Activated naive CD8-positive, alpha-beta T cell treated with anti-CD3 and anti-CD28 coated beads, Interleukin-2, amount 50 U/mL, for 24 hours (primary cell): Measurements from ENCODE around the gene GALNT4.

ENCODE experiments used
- ATAC-seq: fragments of 150-1000 bp; cut with Tn5 transposase; one replicate; pipeline ENCODE4 v1.10.0; 2021
- DNase-seq: peaks from one replicate; pipeline ENCODE4 v3.0.0; 2021
- H3K27ac Mint-ChIP-seq: one replicate; pipeline ENCODE4 v1.8.0; 2021; ENCODE audit warnings: mild to moderate bottlenecking, mixed read lengths
- H3K27me3 Mint-ChIP-seq: one replicate; pipeline ENCODE4 v1.8.0; 2021; ENCODE audit warnings: mixed read lengths
- H3K36me3 Mint-ChIP-seq: one replicate; pipeline ENCODE4 v1.8.0; 2021; ENCODE audit warnings: low read depth, mixed read lengths
- H3K4me1 Mint-ChIP-seq: one replicate; pipeline ENCODE4 v1.8.0; 2021; ENCODE audit warnings: mixed read lengths
- H3K4me3 Mint-ChIP-seq: one replicate; pipeline ENCODE4 v1.8.0; 2021; ENCODE audit warnings: mild to moderate bottlenecking, moderate library complexity, mixed read lengths
- H3K9me3 Mint-ChIP-seq: one replicate; pipeline ENCODE4 v1.8.0; 2021; ENCODE audit warnings: mixed read lengths

The GALNT4 gene

GRCh38 chr12:89544022-89544421 is 19.4 kb upstream of the GALNT4 start:
- Mint-ChIP-seq H3K27ac (no peak overlapping the region), H3K27me3 (no peaks in the 10 kb centered on the region)

GRCh38 chr12:89542912-89543592 is 18.5 kb upstream of the GALNT4 start:
- Mint-ChIP-seq H3K36me3 (no peaks in the 10 kb centered on the region), H3K27ac (no peak overlapping the region), H3K27me3 (no peaks in the 10 kb centered on the region), H3K9me3 (no peaks in the 10 kb centered on the region), H3K4me3 (no peak overlapping the region), H3K4me1 (peaks cover 4% of the 10 kb centered on the region)
- DNase-seq (peak; percentile 61), ATAC-seq (peak; percentile 75)

More at GRCh38 chr12:89544022-89544421, 19.4 kb upstream of the GALNT4 start:
- Mint-ChIP-seq H3K4me1 (peaks cover 4% of the 10 kb centered on the region), H3K36me3 (no peaks in the 10 kb centered on the region), H3K4me3 (no peak overlapping the region), H3K9me3 (no peaks in the 10 kb centered on the region)
- ATAC-seq (no peak), DNase-seq (no peak)

GRCh38 chr12:89542236-89542635 is 17.6 kb upstream of the GALNT4 start:
- H3K36me3 Mint-ChIP-seq, result no peaks in the 10 kb centered on the region
- H3K27ac Mint-ChIP-seq, result no peak overlapping the region
- H3K4me1 Mint-ChIP-seq, result peaks cover 4% of the 10 kb centered on the region
- H3K9me3 Mint-ChIP-seq, result no peaks in the 10 kb centered on the region
- H3K4me3 Mint-ChIP-seq, result no peak overlapping the region
- DNase-seq, result no peak
- no peaks in the 10 kb centered on the region for H3K27me3 Mint-ChIP-seq
- no peak for ATAC-seq

GRCh38 chr12:89540586-89540985 is 16.0 kb upstream of the GALNT4 start:
- Mint-ChIP-seq H3K27me3 (no peaks in the 10 kb centered on the region), H3K4me1 (peaks cover 4% of the 10 kb centered on the region), H3K4me3 (no peak overlapping the region), H3K27ac (no peak overlapping the region), H3K9me3 (no peaks in the 10 kb centered on the region), H3K36me3 (no peaks in the 10 kb centered on the region)
- DNase-seq, result no peak
- no peak for ATAC-seq

- Mint-ChIP-seq H3K27me3 (no peaks in the 10 kb centered on the region), H3K27ac (no peak overlapping the region), H3K4me3 (no peak overlapping the region), H3K4me1 (peaks cover 4% of the 10 kb centered on the region), H3K36me3 (no peaks in the 10 kb centered on the region), H3K9me3 (no peaks in the 10 kb centered on the region)
- ATAC-seq, result no peak
- no peak for DNase-seq
Measured at GRCh38 chr12:89539426-89540223, 15.0 kb upstream of the GALNT4 start.

GRCh38 chr12:89538897-89539296 is 14.3 kb upstream of the GALNT4 start:
- Mint-ChIP-seq H3K27me3 (no peaks in the 10 kb centered on the region), H3K27ac (no peak overlapping the region), H3K9me3 (no peaks in the 10 kb centered on the region), H3K4me3 (no peak overlapping the region), H3K4me1 (peaks cover 4% of the 10 kb centered on the region), H3K36me3 (no peaks in the 10 kb centered on the region)
- ATAC-seq (no peak), DNase-seq (no peak)

GRCh38 chr12:89537389-89537788 is 12.8 kb upstream of the GALNT4 start:
- Mint-ChIP-seq H3K27me3 (no peaks in the 10 kb centered on the region), H3K4me3 (no peak overlapping the region), H3K36me3 (no peaks in the 10 kb centered on the region), H3K4me1 (no peaks in the 10 kb centered on the region), H3K27ac (no peak overlapping the region), H3K9me3 (no peaks in the 10 kb centered on the region)
- DNase-seq, result no peak
- ATAC-seq, result no peak

GRCh38 chr12:89529738-89530137 is 5.1 kb upstream of the GALNT4 start:
- H3K4me3 Mint-ChIP-seq, result no peak overlapping the region
- no peak for ATAC-seq
- no peak overlapping the region for H3K27ac Mint-ChIP-seq
- no peak for DNase-seq
- no peaks in the 10 kb centered on the region for H3K27me3 Mint-ChIP-seq
- no peaks in the 10 kb centered on the region for H3K36me3 Mint-ChIP-seq
- peaks cover 23% of the 10 kb centered on the region for H3K4me1 Mint-ChIP-seq
- no peaks in the 10 kb centered on the region for H3K9me3 Mint-ChIP-seq

- Mint-ChIP-seq H3K4me1 (peaks cover 33% of the 10 kb centered on the region), H3K27me3 (no peaks in the 10 kb centered on the region), H3K27ac (no peak overlapping the region), H3K36me3 (peaks cover 8% of the 10 kb centered on the region), H3K4me3 (no peak overlapping the region), H3K9me3 (no peaks in the 10 kb centered on the region)
- DNase-seq (no peak), ATAC-seq (no peak)
Measured at GRCh38 chr12:89528434-89528833, 3.8 kb upstream of the GALNT4 start.

- H3K4me1 Mint-ChIP-seq, result peaks cover 55% of the 10 kb centered on the region
- no peaks in the 10 kb centered on the region for H3K9me3 Mint-ChIP-seq
- no peaks in the 10 kb centered on the region for H3K27me3 Mint-ChIP-seq
Measured at GRCh38 chr12:89525824-89526770, 1.5 kb upstream of the GALNT4 start, which contains the start of gene POC1B. TSS of gene POC1B (minus strand) at chr12:89526047. CDS start at chr12:89525895, 152 bp downstream.

GRCh38 chr12:89525305-89525823 is 768 bp upstream of the GALNT4 start:
- ATAC-seq, result peak; percentile 29
- no peaks in the 10 kb centered on the region for H3K9me3 Mint-ChIP-seq
- H3K4me3 Mint-ChIP-seq, result peak overlapping the region; percentile 93
- no peaks in the 10 kb centered on the region for H3K27me3 Mint-ChIP-seq
- H3K4me1 Mint-ChIP-seq, result peaks cover 59% of the 10 kb centered on the region
- peak; percentile 60 for DNase-seq
- H3K36me3 Mint-ChIP-seq, result peaks cover 28% of the 10 kb centered on the region
- H3K27ac Mint-ChIP-seq, result peak overlapping the region; percentile 95

More at GRCh38 chr12:89525824-89526770, 1.5 kb upstream of the GALNT4 start, which contains the start of gene POC1B:
- DNase-seq (peak; percentile 78), ATAC-seq (peak; percentile 80)
- Mint-ChIP-seq H3K27ac (peak within 1 kb of the TSS; percentile 95), H3K4me3 (peak within 1 kb of the TSS; percentile 93), H3K36me3 (peaks cover 26% of the 10 kb centered on the region)

- peaks cover 28% of the 10 kb centered on the region for H3K36me3 Mint-ChIP-seq
- ATAC-seq (no peak), DNase-seq (no peak)
- peaks cover 58% of the 10 kb centered on the region for H3K4me1 Mint-ChIP-seq
- H3K4me3 Mint-ChIP-seq, result peak overlapping the region; percentile 93
- H3K9me3 Mint-ChIP-seq, result no peaks in the 10 kb centered on the region
- peak overlapping the region; percentile 87 for H3K27ac Mint-ChIP-seq
- no peaks in the 10 kb centered on the region for H3K27me3 Mint-ChIP-seq
Measured at GRCh38 chr12:89523843-89524540, 604 bp downstream of the GALNT4 start.

GRCh38 chr12:89523393-89523792 is 1.2 kb downstream of the GALNT4 start:
- Mint-ChIP-seq H3K27ac (peak overlapping the region; percentile 10), H3K4me3 (peak overlapping the region; percentile 93), H3K4me1 (peaks cover 60% of the 10 kb centered on the region)

More at GRCh38 chr12:89523393-89523792, 1.2 kb downstream of the GALNT4 start:
- H3K27me3 Mint-ChIP-seq, result no peaks in the 10 kb centered on the region
- H3K36me3 Mint-ChIP-seq, result peaks cover 29% of the 10 kb centered on the region
- ATAC-seq (no peak), DNase-seq (no peak)
- no peaks in the 10 kb centered on the region for H3K9me3 Mint-ChIP-seq
